Epithelial cell of esophagus (primary cell): ENCODE results near the gene TRIB2.

ENCODE experiments used
- DNase-seq: peaks from one replicate; pipeline ENCODE4 v3.0.0; 2010; ENCODE audit warnings: low read depth
- H3K4me3 ChIP-seq: 2 replicates; pipeline ENCODE4 v1.5.1; 2011; ENCODE audit warnings: mild to moderate bottlenecking, low read length, control low read depth
- TF ChIP-seq, protein P1 (sequence below): IDR thresholded peaks from 2 replicates; pipeline ENCODE4 v1.5.1; 2011; ENCODE audit warnings: low read depth, mild to moderate bottlenecking, low read length, control low read depth, inconsistent platforms; ENCODE audit not compliant: insufficient read depth; ENCODE audit errors: missing control alignments

The TRIB2 gene

GRCh38 chr2:12723736-12724463 lies 7.2 kb downstream of the TRIB2 start:
- TF ChIP-seq, protein P1, sequence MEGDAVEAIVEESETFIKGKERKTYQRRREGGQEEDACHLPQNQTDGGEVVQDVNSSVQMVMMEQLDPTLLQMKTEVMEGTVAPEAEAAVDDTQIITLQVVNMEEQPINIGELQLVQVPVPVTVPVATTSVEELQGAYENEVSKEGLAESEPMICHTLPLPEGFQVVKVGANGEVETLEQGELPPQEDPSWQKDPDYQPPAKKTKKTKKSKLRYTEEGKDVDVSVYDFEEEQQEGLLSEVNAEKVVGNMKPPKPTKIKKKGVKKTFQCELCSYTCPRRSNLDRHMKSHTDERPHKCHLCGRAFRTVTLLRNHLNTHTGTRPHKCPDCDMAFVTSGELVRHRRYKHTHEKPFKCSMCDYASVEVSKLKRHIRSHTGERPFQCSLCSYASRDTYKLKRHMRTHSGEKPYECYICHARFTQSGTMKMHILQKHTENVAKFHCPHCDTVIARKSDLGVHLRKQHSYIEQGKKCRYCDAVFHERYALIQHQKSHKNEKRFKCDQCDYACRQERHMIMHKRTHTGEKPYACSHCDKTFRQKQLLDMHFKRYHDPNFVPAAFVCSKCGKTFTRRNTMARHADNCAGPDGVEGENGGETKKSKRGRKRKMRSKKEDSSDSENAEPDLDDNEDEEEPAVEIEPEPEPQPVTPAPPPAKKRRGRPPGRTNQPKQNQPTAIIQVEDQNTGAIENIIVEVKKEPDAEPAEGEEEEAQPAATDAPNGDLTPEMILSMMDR: no peak
- peak; percentile 22 for DNase-seq
- no peak overlapping the region for H3K4me3 ChIP-seq

DNA sequence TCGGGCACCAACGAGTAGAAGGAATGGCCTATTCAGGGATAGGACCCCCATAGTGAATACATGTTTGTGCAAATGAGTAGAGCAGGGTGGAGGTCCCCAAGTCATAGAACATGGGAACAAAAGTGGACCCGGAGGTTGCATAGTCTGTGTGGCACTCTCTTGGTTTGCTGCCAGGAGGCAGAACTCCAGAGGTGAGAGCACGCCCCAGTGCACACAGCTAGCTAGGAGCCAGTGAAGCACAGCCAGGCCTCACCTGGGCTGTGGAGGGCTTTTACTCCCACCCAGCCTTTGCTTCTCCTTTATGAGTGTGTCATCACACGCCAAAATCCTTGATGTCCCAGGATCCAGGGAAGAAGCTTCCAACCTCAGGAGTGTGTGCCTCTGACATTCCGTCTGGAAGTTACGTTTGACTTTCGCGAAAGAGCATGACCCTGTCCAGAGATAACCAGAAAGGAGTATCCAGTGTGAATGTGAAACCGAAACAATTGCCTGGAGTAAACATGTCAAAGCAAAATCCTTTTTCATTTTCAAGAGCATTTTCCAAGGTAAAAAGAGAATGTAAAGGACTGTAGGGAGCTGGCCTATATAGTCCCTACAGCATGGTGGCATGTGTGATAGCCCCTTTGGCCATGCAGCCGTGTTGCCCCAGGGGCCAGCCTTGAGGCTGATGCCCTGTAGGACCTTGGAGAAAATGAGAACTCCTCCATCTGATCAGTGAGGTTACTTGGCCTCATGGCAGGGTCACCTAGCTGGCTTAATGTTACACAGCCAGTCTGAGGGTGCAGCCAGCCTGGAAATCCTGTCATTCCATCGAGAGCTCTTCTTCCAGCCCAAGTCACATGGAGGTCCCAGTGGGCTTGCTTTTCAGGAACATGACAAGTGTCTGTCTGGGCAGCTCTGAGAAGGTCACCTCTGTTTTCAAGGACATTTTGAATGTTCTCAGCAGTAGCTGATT lies 8.8 kb downstream of the TRIB2 start:
- no peak for DNase-seq
- H3K4me3 ChIP-seq: no peak overlapping the region
- TF ChIP-seq, protein P1: no peak

DNA sequence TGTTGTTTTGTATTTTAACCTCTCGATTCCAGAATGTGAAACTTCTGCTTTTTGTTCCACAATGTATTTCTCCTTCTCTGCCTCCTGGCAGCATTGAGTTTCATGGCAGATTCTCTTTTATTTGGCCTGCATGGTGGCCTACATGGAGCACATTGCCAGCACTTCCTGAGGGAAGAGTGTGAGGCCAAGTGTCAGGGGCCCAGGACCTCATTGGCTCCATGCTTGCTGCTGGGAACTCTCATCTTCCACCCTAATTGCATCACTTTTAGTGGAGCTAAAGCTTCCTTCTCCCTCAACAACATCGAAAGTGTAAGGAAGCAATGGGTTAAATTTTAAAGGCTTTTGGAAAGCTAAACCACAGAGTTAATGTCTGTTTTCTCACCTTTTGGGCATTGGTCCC lies 9.5 kb downstream of the TRIB2 start:
- TF ChIP-seq, protein P1: no peak
- H3K4me3 ChIP-seq: no peak overlapping the region
- no peak for DNase-seq

DNA sequence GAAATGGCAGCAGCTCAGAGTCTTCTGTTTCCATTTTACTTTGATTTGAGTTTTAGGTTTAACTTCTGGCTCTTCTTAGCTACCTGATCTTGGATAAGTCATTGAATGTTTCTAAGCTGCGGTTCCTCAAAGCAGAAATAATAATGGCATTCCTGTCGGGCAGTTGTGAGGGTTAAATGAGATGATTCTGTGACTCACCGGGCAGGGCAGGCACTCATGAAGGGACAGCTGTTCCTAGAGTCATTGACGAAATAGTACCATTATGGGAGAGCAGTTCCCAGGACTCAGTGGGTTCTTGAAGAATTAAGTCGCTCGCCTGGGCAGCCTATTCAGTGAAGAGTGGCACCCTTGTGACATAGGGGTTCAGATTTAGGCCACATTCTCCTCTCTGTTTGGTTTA lies 10.3 kb downstream of the TRIB2 start:
- no peak overlapping the region for H3K4me3 ChIP-seq
- DNase-seq: no peak
- TF ChIP-seq, protein P1: no peak

DNA sequence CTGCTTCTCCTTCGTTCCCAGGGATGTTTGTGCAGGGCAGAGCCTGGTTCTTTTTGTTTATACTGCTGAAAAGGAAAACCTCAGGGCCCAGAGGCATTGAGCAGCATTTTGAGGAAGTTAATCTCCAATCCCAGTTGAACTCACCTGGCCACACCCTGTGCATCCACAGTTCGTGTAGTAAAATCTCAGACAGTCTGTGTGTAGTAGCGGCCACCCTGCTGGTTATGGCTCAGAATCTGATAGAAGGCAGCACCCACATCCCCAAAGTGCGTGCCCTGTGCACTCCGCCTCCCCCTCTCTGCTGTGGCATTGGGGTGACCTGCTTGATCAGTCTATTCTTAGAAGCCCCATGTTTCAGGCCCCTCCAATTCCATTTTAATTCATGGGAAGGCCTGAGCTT lies 10.9 kb downstream of the TRIB2 start:
- H3K4me3 ChIP-seq: no peak overlapping the region
- DNase-seq: peak; percentile 32
- TF ChIP-seq, protein P1: no peak

DNA sequence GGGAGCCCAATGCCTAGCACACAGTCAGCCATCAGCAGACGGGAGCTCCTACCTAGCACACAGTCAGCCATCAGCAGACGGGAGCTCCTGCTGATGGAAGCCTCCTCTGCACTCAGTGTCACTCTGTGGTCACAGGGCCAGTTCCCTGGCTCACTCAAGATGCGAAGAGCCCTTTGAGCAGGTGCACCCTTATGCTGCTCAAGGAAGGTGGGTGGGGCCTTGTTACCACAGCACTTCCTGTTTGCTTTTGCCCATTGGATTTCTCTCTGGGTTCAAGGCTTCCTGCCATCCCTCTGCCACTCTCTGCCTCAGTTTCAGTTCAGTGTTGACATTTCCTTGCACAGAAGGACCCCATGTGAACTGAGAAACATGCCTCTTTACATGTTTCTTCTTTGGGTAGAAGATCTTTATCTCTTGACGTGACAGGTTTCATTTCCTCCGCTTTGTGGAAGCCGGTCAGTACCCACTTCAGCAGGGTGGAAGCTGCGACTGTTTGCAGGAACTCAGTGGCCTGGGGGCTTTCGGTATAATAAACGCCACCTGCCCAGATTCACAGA lies 11.6 kb downstream of the TRIB2 start:
- H3K4me3 ChIP-seq: no peak overlapping the region
- no peak for DNase-seq

More for the DNA sequence above, 11.6 kb downstream of the TRIB2 start:
- TF ChIP-seq, protein P1: no peak
